ENCODE data around the gene DCC. TPM values are rescaled to one million over a fixed set of nuclear protein-coding genes. Genes with fewer than 3 reads are reported as not detected.

Gene DCC
- total and polyA plus RNA-seq, 11 donors, result 0.02 TPM; not detected in 10

GRCh38 chr18:52746986-52747385, 407.0 kb downstream of the DCC start:
- DNase-seq (no peak), ATAC-seq (no peak)
- Histone ChIP-seq H3K27me3 (no peaks in the 10 kb centered on the region), H3K36me3 (no peaks in the 10 kb centered on the region), H3K27ac (no peak overlapping the region), H3K9me3 (no peaks in the 10 kb centered on the region), H3K4me1 (no peaks in the 10 kb centered on the region), H3K4me3 (no peak overlapping the region)
- intact Hi-C loops (cut with DNase I), result no loop called here
- TF ChIP-seq CTCF (IDR thresholded peaks at IDR 0.05), result no peak
- TF ChIP-seq POLR2A (IDR thresholded peaks at IDR 0.05), result no peak
- WGBS, 4 donors, result 69 to 75% (median 72%) methylated on average over 2 of the region's 2 CpGs

GRCh38 chr18:52747869-52748268, 407.9 kb downstream of the DCC start:
- intact Hi-C loops (cut with DNase I), result no loop called here
- WGBS, 4 donors, result 90 to 93% (median 92%) methylated on average over 12 to 23 of the region's 23 CpGs
- no peak for TF ChIP-seq POLR2A (IDR thresholded peaks at IDR 0.05)
- no peak for TF ChIP-seq CTCF (IDR thresholded peaks at IDR 0.05)

GRCh38 chr18:52748343-52748742, 408.3 kb downstream of the DCC start:
- H3K27ac ChIP-seq, result no peak overlapping the region
- intact Hi-C loops (cut with DNase I), result no loop called here
- no peaks in the 10 kb centered on the region for H3K27me3 ChIP-seq
- DNase-seq, result peak in 1 of 5 donors; percentile 44
- no peaks in the 10 kb centered on the region for H3K36me3 ChIP-seq
- 78 to 86% (median 82%) methylated on average over 7 to 8 of the region's 8 CpGs for WGBS, 4 donors
- H3K9me3 ChIP-seq, result no peaks in the 10 kb centered on the region
- no peak for TF ChIP-seq POLR2A (IDR thresholded peaks at IDR 0.05)
- TF ChIP-seq CTCF (IDR thresholded peaks at IDR 0.05), result no peak
- H3K4me1 ChIP-seq, result no peaks in the 10 kb centered on the region
- H3K4me3 ChIP-seq, result no peak overlapping the region
- ATAC-seq, result no peak

More at GRCh38 chr18:52747869-52748268, 407.9 kb downstream of the DCC start:
- Histone ChIP-seq H3K4me1 (no peaks in the 10 kb centered on the region), H3K36me3 (no peaks in the 10 kb centered on the region), H3K27me3 (no peaks in the 10 kb centered on the region), H3K27ac (no peak overlapping the region), H3K9me3 (no peaks in the 10 kb centered on the region), H3K4me3 (no peak overlapping the region)
- ATAC-seq (no peak), DNase-seq (peak in 1 of 5 donors; percentile 46)

- 46 to 80% (median 77%) methylated on average over 1 of the region's 1 CpG for WGBS, 4 donors
- intact Hi-C loops (cut with DNase I), result no loop called here
- no peak for ATAC-seq
These were observed 409.5 kb downstream of the DCC start for GRCh38 chr18:52749542-52749941.

More at GRCh38 chr18:52749542-52749941, 409.5 kb downstream of the DCC start:
- Histone ChIP-seq H3K4me3 (no peak overlapping the region), H3K36me3 (no peaks in the 10 kb centered on the region), H3K4me1 (no peaks in the 10 kb centered on the region), H3K27me3 (no peaks in the 10 kb centered on the region), H3K27ac (no peak overlapping the region), H3K9me3 (no peaks in the 10 kb centered on the region)
- DNase-seq, result no peak
- TF ChIP-seq CTCF (IDR thresholded peaks at IDR 0.05) (no peak), POLR2A (IDR thresholded peaks at IDR 0.05) (no peak)
